ENCODE measurements around the gene B3GAT3. TPM values are rescaled to one million over a fixed set of nuclear protein-coding genes. Genes with fewer than 3 reads are reported as not detected.

B3GAT3 gene
- total RNA-seq (2013; cell fraction: nucleolus; rRNA removed), result 17.1 and 21.9 TPM in 2 replicates
- 34.3 and 42.4 TPM in 2 replicates for total RNA-seq (2014; rRNA removed)
- total RNA-seq (2014; rRNA removed; fragmentation: Illumina TruSeq; extraction: Trizol), result 12.3 and 14.1 TPM in 2 replicates
- total RNA-seq (2021), result 42.4 and 43.2 TPM in 2 replicates
- 6.1 TPM for polyA plus RNA-seq (2011; ENCODE audit: low read depth)
- polyA plus RNA-seq (2011; rRNA removed), result 7.0 and 17.2 TPM in 2 replicates
- 28.5 and 57.0 TPM in 2 replicates for polyA plus RNA-seq (2011; cell fraction: cytosol; rRNA removed)
- polyA plus RNA-seq (2011; cell fraction: nucleus; rRNA removed), result 68.4 and 81.5 TPM in 2 replicates
- 28.4 and 35.5 TPM in 2 replicates for polyA plus RNA-seq (2012)
- polyA plus RNA-seq (2014; fragmentation: Illumina TruSeq; extraction: Trizol), result 1.1 and 8.3 TPM in 2 replicates
- 1 to 10 TPM in 1 of 2 experiments, under 1 TPM in 1; 0.31 to 2.8 TPM for polyA plus RNA-seq (2014; fragmentation: Nextera tagmentation; extraction: Ambion mirVana)
- 52.7 and 56.5 TPM in 2 replicates for polyA plus RNA-seq (2014; rRNA removed)
- polyA plus RNA-seq (2016; fragmentation: Nextera tagmentation; extraction: Ambion mirVana), result 10 to 100 TPM; 50.0 to 51.7 TPM
- polyA minus RNA-seq (2011; rRNA and poly(A)+ RNA removed), result 5.5 and 16.0 TPM in 2 replicates
- polyA minus RNA-seq (2011; cell fraction: cytosol; rRNA and poly(A)+ RNA removed), result 8.8 and 12.0 TPM in 2 replicates
- 3.7 and 6.5 TPM in 2 replicates for polyA minus RNA-seq (2011; cell fraction: nucleus; rRNA and poly(A)+ RNA removed)
- percentile 79 among the genes with signal in this experiment for Bru-seq, nascent RNA
- BruChase-seq, experiment 1, labeled RNA remaining after a 6-hour chase, result percentile 81 among the genes with signal in this experiment
- percentile 80 among the genes with signal in this experiment for BruChase-seq, experiment 2, labeled RNA remaining after a 2-hour chase
- long read RNA-seq, experiment 1, transcript B3GAT3-201 (5 exons, 1,641 nt), result major isoform, 15 of 23 reads
- long read RNA-seq, experiment 1, partial matches to known transcripts, result 3 of 23 reads
- long read RNA-seq, experiment 1, other reads (novel, unspliced or antisense), result 4 of 23 reads
- long read RNA-seq, experiment 2, partial matches to known transcripts, result 0 of 2 reads
- long read RNA-seq, experiment 2, other reads (novel, unspliced or antisense), result 0 of 2 reads

DNA sequence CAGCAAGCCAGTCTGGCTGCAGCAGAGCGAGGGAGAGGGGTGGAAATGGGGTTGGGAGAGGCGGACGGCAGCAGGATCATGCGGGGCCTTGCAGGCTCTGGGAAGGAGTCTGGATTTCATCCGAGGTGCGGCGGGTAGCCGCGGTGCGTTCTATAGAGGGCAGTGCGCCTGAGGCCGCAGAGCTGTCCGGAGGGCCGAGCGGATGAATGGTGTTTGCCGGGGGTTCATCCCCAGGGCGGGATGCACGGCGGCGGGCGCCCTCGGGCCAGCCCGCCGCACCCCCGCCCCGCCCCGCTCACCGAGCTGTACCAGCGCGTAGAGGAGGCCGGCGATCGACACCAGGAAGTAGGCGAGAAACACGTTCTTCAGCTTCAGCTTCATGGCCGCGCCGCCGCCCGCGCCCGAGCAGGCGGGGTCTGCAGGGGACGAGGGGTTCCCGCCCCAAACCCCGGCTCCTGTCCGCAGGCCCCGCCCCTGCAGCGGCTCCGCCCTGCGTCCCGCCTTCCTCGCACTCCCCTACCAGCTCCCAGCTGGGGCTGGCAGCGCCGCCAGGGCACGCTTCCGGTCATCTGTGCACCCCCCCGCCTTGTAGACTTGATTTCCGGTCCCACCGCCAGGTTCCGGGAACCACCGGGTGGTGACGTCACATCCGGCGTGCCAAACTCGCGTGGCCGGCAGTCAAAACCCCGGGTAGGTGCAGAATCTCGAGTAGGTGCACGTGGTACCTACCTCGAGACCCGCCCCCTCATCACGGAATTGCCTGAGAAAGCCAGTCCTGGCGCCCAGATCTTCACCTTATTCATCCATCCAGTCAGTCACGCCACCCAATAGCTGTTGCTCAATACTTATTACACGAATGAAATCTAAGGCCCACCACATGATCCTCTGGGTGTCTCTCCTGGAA is at the start of gene B3GAT3:
Gene B3GAT3 (minus strand): TSS at position 420 of the 904 bp plus-strand sequence. CDS start 39 bp downstream, at position 381.
- WGBS (ENCODE audit: insufficient coverage, insufficient replicate concordance, low lambda C conversion rate, missing lambda C conversion rate), result under 1% methylated on average over 71 of the region's 77 CpGs
- H3K36me3 ChIP-seq (ENCODE audit: control insufficient read depth in 2 of 2, insufficient read depth in 2 of 2, low read length in 1 of 2), result peaks cover 6 to 12% of the 10 kb centered on the region in 2 experiments
- ChIA-PET SMC1A (ENCODE audit: uncharacterized antibody, unreplicated experiment) (interaction anchor here (0.6 to 2.6 kb wide), 14 partner anchors 10 to 240 kb away, joined by 3 to 11 read pairs (median 4); partner anchors contain the start of genes C11orf98, CSKMT, MTA2 and TUT1), CTCF (interaction anchor here (0.8 to 2.8 kb wide), 12 partner anchors 10 to 148 kb away, joined by 3 to 12 read pairs (median 5); partner anchors contain the start of genes C11orf98, CSKMT, MTA2 and TUT1), POLR2A (interaction anchor here (0.5 to 5.0 kb wide), 37 partner anchors 9 to 1187 kb away, joined by 3 to 50 read pairs (median 5); partner anchors contain the start of genes C11orf98, CSKMT, EEF1G and EML3), RAD21 (ENCODE audit: unreplicated experiment) (interaction anchor here (0.8 to 3.3 kb wide), 17 partner anchors 8 to 236 kb away, joined by 3 to 25 read pairs (median 5); partner anchors contain the start of genes C11orf98, CSKMT, EEF1G and EML3)
- peak within 1 kb of the TSS; percentile 98 for H3K4me2 ChIP-seq (ENCODE audit: control insufficient read depth, insufficient read depth)
- H3K9ac ChIP-seq (ENCODE audit: control insufficient read depth, insufficient read depth, low read length), result peak within 1 kb of the TSS; percentile 96
- peak within 1 kb of the TSS; percentile 81 for H3K27ac ChIP-seq (ENCODE audit: control insufficient read depth, insufficient read depth)
- H2AFZ ChIP-seq (ENCODE audit: control insufficient read depth, low read depth, low read length), result peak within 1 kb of the TSS; percentile 67
- peak; percentile 99 for FAIRE-seq
- peak within 1 kb of the TSS; percentile 84 for H3K4me3 ChIP-seq
- intact Hi-C loops (cut with micrococcal nuclease; ENCODE audit: unreplicated experiment), result loop anchor here (2.0 kb wide), 1 partner anchor 25 kb away; the partner anchor contains the start of gene GANAB
- DNase-seq (ENCODE audit: low read depth, low spot score), result peak; percentile 98
- 0 out of 2 replicates have a peak, but pooled peaks cover 4% of the 10 kb centered on the region for H3K4me1 ChIP-seq (ENCODE audit: control insufficient read depth, insufficient read depth, low read length)
- H4K20me1 ChIP-seq (ENCODE audit: control insufficient read depth, insufficient read depth), result no peaks in the 10 kb centered on the region
- no peaks in the 10 kb centered on the region for H3K9me3 ChIP-seq (replicated peaks; ENCODE audit: control insufficient read depth, insufficient read depth, low read length)
- no peaks in the 10 kb centered on the region for H3K27me3 ChIP-seq (replicated peaks in 1 of 2; ENCODE audit: control insufficient read depth in 2 of 2, insufficient read depth in 2 of 2, low read length in 1 of 2)
- no TSS peak for BruUV-seq (replicated peaks)
- peak; percentile 98 for ATAC-seq
- H3K79me2 ChIP-seq (ENCODE audit: control insufficient read depth, insufficient read depth, low read length), result peaks cover 11% of the 10 kb centered on the region
- in situ Hi-C loops (cut with MboI), result no loop called here
- TF ChIP-seq, protein P1, sequence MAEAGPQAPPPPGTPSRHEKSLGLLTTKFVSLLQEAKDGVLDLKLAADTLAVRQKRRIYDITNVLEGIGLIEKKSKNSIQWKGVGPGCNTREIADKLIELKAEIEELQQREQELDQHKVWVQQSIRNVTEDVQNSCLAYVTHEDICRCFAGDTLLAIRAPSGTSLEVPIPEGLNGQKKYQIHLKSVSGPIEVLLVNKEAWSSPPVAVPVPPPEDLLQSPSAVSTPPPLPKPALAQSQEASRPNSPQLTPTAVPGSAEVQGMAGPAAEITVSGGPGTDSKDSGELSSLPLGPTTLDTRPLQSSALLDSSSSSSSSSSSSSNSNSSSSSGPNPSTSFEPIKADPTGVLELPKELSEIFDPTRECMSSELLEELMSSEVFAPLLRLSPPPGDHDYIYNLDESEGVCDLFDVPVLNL (IDR thresholded peaks at IDR 0.05; ENCODE audit: low read depth, low read length), result peak; percentile 25; the same call in 1 of the 2 replicates
- TF ChIP-seq JUNB (IDR thresholded peaks at IDR 0.05), result no peak
- TF ChIP-seq, protein P2, sequence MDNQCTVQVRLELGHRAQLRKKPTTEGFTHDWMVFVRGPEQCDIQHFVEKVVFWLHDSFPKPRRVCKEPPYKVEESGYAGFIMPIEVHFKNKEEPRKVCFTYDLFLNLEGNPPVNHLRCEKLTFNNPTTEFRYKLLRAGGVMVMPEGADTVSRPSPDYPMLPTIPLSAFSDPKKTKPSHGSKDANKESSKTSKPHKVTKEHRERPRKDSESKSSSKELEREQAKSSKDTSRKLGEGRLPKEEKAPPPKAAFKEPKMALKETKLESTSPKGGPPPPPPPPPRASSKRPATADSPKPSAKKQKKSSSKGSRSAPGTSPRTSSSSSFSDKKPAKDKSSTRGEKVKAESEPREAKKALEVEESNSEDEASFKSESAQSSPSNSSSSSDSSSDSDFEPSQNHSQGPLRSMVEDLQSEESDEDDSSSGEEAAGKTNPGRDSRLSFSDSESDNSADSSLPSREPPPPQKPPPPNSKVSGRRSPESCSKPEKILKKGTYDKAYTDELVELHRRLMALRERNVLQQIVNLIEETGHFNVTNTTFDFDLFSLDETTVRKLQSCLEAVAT (IDR thresholded peaks at IDR 0.05), result 0 out of 2 replicates have a peak, but pooled peaks have one; percentile 23
- TF ChIP-seq, protein P3, sequence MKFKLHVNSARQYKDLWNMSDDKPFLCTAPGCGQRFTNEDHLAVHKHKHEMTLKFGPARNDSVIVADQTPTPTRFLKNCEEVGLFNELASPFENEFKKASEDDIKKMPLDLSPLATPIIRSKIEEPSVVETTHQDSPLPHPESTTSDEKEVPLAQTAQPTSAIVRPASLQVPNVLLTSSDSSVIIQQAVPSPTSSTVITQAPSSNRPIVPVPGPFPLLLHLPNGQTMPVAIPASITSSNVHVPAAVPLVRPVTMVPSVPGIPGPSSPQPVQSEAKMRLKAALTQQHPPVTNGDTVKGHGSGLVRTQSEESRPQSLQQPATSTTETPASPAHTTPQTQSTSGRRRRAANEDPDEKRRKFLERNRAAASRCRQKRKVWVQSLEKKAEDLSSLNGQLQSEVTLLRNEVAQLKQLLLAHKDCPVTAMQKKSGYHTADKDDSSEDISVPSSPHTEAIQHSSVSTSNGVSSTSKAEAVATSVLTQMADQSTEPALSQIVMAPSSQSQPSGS (IDR thresholded peaks at IDR 0.05; ENCODE audit: low read length), result peak; percentile 89
- TF ChIP-seq GABPA (IDR thresholded peaks at IDR 0.05; ENCODE audit: low read depth), result peak; percentile 95
- TF ChIP-seq, protein P4, sequence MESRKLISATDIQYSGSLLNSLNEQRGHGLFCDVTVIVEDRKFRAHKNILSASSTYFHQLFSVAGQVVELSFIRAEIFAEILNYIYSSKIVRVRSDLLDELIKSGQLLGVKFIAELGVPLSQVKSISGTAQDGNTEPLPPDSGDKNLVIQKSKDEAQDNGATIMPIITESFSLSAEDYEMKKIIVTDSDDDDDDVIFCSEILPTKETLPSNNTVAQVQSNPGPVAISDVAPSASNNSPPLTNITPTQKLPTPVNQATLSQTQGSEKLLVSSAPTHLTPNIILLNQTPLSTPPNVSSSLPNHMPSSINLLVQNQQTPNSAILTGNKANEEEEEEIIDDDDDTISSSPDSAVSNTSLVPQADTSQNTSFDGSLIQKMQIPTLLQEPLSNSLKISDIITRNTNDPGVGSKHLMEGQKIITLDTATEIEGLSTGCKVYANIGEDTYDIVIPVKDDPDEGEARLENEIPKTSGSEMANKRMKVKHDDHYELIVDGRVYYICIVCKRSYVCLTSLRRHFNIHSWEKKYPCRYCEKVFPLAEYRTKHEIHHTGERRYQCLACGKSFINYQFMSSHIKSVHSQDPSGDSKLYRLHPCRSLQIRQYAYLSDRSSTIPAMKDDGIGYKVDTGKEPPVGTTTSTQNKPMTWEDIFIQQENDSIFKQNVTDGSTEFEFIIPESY (IDR thresholded peaks at IDR 0.05), result no peak
- TF ChIP-seq ZNF207 (IDR thresholded peaks at IDR 0.05; ENCODE audit: borderline replicate concordance), result peak; percentile 16; the same call in 1 of the 2 replicates
- no peak for TF ChIP-seq ZNF24 (IDR thresholded peaks at IDR 0.05)
- TF ChIP-seq FOXM1 (IDR thresholded peaks at IDR 0.05; ENCODE audit: low read depth, low read length), result 0 out of 2 replicates have a peak, but pooled peaks have one; percentile 26
- TF ChIP-seq ETV6 (conservative IDR thresholded peaks at IDR 0.05 in 1 of 2, IDR thresholded peaks at IDR 0.05 in 1 of 2; ENCODE audit: borderline replicate concordance in 1 of 2, low read depth in 1 of 2), result peak in 1 of 2 experiments; percentile 88; a peak in 2 of 4 replicates
